Urinary bladder (tissue), 4 donors: Measurements from ENCODE around the gene PLA2G2F. TPM values are rescaled to one million over a fixed set of nuclear protein-coding genes. Genes with fewer than 3 reads are reported as not detected.

Experiments
- DNase-seq: peaks from one replicate; pipeline ENCODE4 v3.0.0-alpha.2; 2015; ENCODE audit errors: extremely low spot score
- H3K27ac ChIP-seq: one replicate; pipeline ENCODE4 v1.5.1; 2013; ENCODE audit warnings: low read depth, mild to moderate bottlenecking, moderate library complexity
- H3K36me3 ChIP-seq: one replicate; pipeline ENCODE4 v1.6.1; 2013; ENCODE audit warnings: mild to moderate bottlenecking, moderate library complexity; ENCODE audit not compliant: insufficient read depth
- H3K4me1 ChIP-seq: one replicate; pipeline ENCODE4 v1.6.1; 2013; ENCODE audit warnings: mild to moderate bottlenecking, moderate library complexity; ENCODE audit not compliant: insufficient read depth
- H3K4me3 ChIP-seq: one replicate; pipeline ENCODE4 v1.5.1; 2013; ENCODE audit warnings: low read depth, low read length
- WGBS: extraction: QIAGEN DNeasy Blood & Tissue Kit; methylation state at CpG from one replicate; pipeline ENCODE4 v1.1.7; 2013; 5-methylcytosine and 5-hydroxymethylcytosine counted together
- polyA plus RNA-seq: library from polyadenylated mRNA; stranded (reverse); fragments of 200-250 nt; gene quantifications from one replicate; pipeline ENCODE4 v1.2.3, GENCODE V29; 2013
- total RNA-seq: library from RNA; depleted of rRNA; stranded (reverse); fragments of >200 nt; gene quantifications from one replicate; pipeline ENCODE4 v1.2.3, GENCODE V29; 2014
- donor health status: healthy with polysubstance abuse.
- donor health status: healthy.

PLA2G2F gene
- total and polyA plus RNA-seq, 2 donors, result 1.3 to 2.6 TPM

DNA sequence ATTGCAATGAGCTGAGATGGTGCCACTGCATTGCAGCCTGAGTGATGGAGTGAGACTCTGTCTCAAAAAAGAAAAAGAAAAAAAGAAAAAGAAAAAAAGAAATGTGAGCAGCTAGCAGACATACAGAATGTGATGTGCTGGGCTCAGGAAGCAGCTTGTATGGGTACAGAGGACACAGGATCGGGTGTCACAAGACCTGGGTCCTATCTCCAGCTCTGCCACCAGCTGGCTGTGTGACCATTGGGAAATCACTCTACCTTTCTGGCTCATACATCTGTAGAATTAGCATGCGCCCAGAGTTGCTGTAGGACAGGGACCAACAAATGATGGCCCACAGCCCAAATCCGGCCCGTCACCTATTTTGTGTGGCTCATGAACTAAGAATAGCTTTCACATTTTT, 50.5 kb downstream of the PLA2G2F start:
- no peak for DNase-seq
- Histone ChIP-seq H3K36me3 (no peaks in the 10 kb centered on the region), H3K4me3 (no peak overlapping the region), H3K27ac (no peak overlapping the region), H3K4me1 (no peaks in the 10 kb centered on the region)
- WGBS, result 91% methylated on average over 4 of the region's 4 CpGs

DNA sequence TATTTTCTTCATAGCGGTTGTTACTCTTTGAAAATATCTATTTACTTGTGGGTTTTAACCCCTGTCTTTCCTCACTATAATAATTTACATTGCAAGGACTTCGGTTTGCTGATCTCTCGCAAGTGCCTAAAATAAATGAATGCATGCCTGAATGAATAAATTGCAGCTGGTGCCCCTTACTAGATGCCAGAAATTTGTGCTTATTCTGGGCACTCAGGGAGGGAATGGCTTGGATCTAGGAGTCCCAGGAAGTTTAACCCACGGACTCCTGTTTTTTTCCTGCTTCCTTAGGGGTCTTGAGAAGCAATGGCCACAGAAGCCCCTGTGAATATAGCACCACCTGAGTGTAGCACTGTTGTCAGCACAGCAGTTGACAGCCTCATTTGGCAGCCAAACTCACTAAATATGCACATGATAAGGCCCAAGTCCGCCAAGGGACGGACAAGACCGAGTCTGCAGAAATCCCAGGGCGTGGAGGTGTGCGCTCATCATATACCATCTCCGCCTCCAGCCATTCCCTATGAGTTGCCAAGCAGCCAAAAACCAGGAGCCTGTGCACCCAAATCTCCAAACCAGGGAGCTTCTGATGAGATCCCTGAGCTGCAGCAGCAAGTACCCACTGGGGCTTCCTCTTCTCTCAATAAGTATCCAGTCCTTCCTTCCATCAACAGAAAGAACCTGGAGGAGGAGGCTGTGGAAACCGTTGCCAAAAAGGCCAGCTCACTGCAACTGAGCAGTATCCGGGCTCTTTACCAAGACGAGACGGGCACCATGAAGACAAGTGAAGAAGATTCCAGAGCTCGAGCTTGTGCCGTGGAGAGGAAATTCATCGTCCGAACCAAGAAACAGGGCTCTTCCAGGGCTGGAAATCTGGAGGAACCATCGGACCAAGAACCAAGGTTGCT, 51.4 kb downstream of the PLA2G2F start:
- 90% methylated on average over 19 of the region's 19 CpGs for whole genome bisulfite sequencing

DNA sequence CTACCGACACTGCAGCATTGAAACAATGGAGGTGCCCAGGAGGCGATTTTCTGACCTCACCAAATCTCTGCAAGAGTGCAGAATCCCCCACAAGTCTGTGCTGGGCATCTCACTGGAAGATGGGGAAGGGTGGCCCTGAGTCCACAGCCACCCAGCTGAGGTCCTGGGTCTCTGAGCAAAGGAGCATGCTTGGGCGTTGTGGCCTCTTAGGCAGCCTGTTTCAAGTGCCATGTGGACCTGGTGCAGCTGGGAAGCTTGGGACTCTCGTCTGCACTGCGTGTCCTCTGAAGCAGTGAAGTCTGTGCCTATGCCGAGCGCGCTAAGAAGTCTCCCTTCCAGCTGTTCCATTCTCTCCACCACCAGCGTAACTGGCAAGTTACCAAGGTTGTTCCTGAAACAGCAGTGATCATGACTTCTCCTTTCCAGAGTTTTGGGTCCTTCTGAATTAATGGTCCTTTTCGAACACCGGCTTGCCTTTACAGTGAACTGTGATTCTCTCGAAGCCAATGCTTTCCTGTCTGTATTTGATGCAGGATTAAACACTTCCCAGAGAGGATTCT, 52.2 kb downstream of the PLA2G2F start:
- H3K4me1 ChIP-seq, result peaks cover 2% of the 10 kb centered on the region
- WGBS, result 90% methylated on average over 12 of the region's 12 CpGs
- no peak overlapping the region for H3K27ac ChIP-seq

More for the DNA sequence above, 51.4 kb downstream of the PLA2G2F start:
- no peak overlapping the region for H3K4me3 ChIP-seq
- no peak overlapping the region for H3K27ac ChIP-seq
- peaks cover 2% of the 10 kb centered on the region for H3K4me1 ChIP-seq
- no peaks in the 10 kb centered on the region for H3K36me3 ChIP-seq
- DNase-seq, result no peak

DNA sequence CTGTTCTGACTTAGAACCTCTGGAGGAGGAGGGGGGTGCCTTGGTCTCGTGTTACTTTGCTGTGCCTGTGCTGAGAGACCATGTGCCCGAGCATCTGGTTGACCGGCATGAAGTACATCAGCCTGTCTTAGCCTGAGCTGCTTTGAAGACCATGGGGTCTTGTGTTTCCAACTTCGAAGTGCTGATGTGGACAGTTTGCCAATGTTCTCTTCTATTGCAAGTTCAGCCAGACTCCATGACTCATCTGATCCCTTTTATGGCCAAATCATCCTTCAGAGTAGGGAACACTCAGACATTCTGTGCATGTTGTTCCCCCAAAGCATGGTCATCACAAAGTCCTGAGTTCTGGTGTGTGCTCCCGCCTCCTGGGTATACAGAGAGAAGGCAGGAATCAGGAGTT, 53.2 kb downstream of the PLA2G2F start:
- no peak for DNase-seq
- no peak overlapping the region for H3K27ac ChIP-seq
- H3K4me1 ChIP-seq, result peaks cover 2% of the 10 kb centered on the region
- no peak overlapping the region for H3K4me3 ChIP-seq
- no peaks in the 10 kb centered on the region for H3K36me3 ChIP-seq
- 67% methylated on average over 5 of the region's 5 CpGs for WGBS

More for the DNA sequence above, 52.2 kb downstream of the PLA2G2F start:
- DNase-seq, result no peak
- Histone ChIP-seq H3K4me3 (no peak overlapping the region), H3K36me3 (no peaks in the 10 kb centered on the region)

DNA sequence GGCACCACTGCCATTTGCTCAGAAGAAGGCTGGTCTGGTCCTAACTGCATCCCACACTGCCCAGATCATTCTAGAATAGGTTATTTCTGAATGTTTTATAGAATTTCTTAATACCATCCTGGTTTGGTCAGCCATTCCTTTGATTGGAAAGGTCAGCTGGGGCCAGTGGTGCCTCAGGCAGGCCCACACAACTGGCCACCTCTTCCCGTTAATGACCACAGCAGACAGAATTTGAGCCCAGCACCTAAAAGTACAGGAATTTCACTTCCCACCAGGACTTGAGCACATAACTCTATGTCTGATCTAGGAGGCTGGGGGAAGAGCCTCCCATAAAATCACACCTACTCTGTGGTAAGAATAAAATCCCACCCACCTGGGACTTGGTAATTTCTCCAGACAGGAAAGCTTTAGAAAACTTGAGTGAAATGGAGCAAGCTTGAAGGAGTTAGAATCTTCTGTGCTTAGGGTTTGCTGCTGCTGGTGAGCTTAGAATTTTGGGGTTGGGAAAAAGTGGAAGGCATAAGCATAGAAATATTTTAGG, 53.8 kb downstream of the PLA2G2F start:
- Histone ChIP-seq H3K4me3 (no peak overlapping the region), H3K27ac (no peak overlapping the region), H3K36me3 (no peaks in the 10 kb centered on the region), H3K4me1 (peaks cover 2% of the 10 kb centered on the region)
- whole genome bisulfite sequencing, result 83% methylated on average over 1 of the region's 1 CpG
- no peak for DNase-seq

DNA sequence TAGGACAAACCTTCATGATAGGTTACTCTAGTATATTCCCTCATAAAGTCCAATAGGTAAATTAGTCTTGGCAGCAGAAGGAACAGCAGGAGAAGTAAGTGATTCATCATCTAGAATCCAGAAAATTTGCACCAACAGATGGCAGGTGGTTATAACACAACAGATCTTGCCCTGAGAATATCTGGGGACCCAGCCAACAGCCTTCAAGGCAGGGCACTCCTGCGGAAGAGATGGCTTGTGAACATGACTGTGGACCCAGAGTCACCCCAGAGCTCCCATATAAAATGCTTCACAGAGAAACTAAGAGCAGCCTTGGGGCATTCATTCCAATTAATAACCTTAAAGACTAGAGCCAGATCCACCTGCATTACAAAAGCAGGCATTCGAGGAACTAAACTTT, 55.1 kb downstream of the PLA2G2F start:
- DNase-seq, result no peak
- Histone ChIP-seq H3K4me3 (no peak overlapping the region), H3K36me3 (no peaks in the 10 kb centered on the region), H3K27ac (no peak overlapping the region), H3K4me1 (peaks cover 2% of the 10 kb centered on the region)
- WGBS, result 80% methylated on average over 2 of the region's 2 CpGs

DNA sequence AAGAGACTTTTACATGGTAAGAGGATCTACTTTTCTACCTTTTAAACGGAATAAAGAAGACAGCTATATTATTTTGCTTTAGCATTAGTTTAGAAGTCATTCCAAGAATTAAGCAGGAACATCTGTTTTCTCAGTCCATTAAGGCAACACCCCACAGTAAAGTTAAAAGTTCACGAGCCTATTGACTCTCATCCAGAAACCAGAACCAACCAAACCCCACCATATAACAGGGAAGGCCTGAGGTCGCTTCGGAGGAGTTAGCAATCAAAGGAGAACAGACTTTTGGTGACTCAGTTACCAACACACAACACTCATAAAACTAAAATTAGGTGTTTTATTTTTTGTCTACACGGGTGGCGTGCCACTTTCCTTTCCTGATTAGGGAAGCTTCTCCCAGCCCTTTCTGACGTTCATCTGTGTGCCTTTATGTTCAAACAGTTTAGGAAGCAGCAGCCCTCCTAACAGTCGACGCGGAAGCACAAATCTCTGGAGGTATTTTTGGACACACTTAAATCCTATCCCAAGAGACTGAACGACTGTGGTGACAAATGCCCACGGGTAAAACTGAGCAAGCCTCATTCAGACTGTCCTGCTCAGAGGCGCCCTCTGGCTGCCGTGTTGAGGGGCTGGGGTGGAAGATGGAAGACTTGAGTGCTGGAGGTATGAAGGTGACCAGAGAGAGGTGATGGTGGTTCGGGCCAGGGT, 55.8 kb downstream of the PLA2G2F start:
- Histone ChIP-seq H3K36me3 (no peaks in the 10 kb centered on the region), H3K4me1 (peaks cover 2% of the 10 kb centered on the region), H3K4me3 (no peak overlapping the region), H3K27ac (no peak overlapping the region)
- no peak for DNase-seq
- 27% methylated on average over 15 of the region's 15 CpGs for WGBS

DNA sequence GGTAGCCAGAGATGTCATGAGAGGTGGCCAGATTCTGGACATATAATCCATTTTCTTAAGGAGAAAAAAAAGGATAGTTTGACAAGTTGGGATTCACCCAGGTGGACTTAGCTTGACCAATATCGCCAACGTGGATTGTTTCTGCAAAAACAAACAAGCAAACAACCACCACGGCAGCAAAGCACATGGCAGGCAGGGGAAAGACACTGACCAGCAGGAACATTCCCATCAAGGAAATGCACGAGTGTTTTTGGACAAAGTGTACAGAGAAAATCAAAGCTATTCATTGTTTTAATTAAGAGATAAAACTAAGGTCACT, 56.3 kb downstream of the PLA2G2F start:
- Histone ChIP-seq H3K36me3 (no peaks in the 10 kb centered on the region), H3K27ac (no peak overlapping the region), H3K4me1 (peaks cover 2% of the 10 kb centered on the region), H3K4me3 (no peak overlapping the region)
- no peak for DNase-seq
- 76% methylated on average over 4 of the region's 4 CpGs for WGBS

DNA sequence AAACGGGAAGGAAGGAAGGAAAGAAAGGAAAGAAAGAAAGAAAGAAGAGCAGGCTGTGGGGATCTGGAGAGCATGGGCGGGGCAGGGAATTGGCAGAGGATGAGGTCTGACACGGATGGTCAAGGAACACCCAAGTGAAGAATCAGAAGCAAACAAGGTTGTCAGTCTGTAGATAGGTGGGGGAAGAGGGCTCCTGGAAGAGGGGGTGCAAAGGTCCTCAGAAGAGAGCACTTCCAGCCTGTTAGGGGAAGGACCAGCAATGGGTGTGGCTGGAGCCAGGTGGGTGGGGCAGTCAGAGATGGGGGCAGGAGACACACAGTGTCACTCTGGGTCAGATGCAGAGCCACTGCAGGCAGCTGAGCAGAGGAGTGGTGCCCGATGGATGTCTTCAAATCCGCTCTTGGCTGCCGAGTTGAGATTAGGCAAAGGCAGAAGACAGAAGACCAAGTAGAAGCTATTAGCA, 58.2 kb downstream of the PLA2G2F start:
- Histone ChIP-seq H3K27ac (no peak overlapping the region), H3K36me3 (no peaks in the 10 kb centered on the region), H3K4me3 (no peak overlapping the region), H3K4me1 (peaks cover 2% of the 10 kb centered on the region)
- DNase-seq, result no peak
- 65% methylated on average over 6 of the region's 6 CpGs for WGBS

DNA sequence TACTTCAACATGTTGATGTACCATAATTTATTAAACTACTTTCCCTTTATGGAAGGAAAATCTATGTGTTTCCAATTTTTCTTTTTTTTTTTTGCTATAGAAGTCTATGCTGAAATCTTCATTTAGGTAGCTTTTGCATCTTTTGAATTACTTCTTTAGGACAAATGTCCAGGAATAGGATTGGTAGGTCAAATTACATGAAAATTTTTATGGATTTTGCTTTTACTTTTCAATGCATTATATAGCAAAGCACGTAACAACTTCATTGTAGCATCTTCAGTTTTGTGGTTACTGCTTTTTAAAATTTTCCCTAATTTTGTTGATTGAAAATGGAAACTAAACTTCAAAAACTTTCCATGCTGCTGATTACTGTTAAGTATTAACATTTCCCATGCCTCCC, 59.2 kb downstream of the PLA2G2F start:
- no peaks in the 10 kb centered on the region for H3K36me3 ChIP-seq
- no peak for DNase-seq
- H3K27ac ChIP-seq, result no peak overlapping the region
- H3K4me3 ChIP-seq, result no peak overlapping the region
- peaks cover 2% of the 10 kb centered on the region for H3K4me1 ChIP-seq
- WGBS, result 90% methylated on average over 1 of the region's 1 CpG

DNA sequence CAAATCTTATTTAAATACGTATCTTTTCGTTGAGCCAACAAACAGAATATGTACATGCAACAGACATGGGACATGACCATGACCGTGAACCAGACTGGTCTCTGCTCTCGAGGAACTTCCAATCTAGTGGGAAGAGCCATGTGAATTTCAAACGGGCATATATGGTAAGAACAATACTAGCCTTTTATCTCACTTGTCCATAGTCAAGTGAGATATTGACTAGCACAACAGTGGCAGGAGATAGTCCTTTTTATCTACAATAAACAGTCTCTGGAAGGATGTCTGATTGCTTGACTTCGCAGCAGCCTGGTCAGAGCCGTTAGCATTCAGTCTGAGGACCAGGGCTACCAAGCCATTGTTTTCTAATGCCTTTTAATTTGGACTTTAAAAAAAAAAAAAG, 59.8 kb downstream of the PLA2G2F start:
- WGBS, result 72% methylated on average over 7 of the region's 7 CpGs
- no peaks in the 10 kb centered on the region for H3K36me3 ChIP-seq
- H3K4me1 ChIP-seq, result peaks cover 2% of the 10 kb centered on the region
- no peak overlapping the region for H3K4me3 ChIP-seq
- DNase-seq, result no peak
- no peak overlapping the region for H3K27ac ChIP-seq

DNA sequence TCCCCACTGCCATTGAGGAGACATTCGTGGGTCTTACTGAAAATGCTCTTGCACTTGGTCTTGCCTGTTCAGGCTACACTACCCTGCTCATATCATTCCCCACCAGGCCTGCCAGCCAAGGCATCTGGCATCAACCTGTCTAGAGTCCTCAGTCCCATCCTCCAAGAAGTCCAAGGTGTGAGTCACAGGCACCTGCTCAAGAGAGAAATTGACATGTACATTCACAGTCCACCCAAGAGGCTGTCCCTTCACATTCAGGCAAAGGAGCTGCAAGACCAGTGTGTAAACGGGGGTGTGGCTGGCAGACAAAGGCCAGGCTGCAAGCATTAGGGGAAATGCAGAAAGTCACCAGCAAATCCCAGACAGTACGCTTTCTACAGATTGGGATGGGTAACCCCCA, 60.3 kb downstream of the PLA2G2F start:
- no peak overlapping the region for H3K27ac ChIP-seq
- no peak overlapping the region for H3K4me3 ChIP-seq
- DNase-seq, result no peak
- H3K4me1 ChIP-seq, result peaks cover 2% of the 10 kb centered on the region
- H3K36me3 ChIP-seq, result no peaks in the 10 kb centered on the region
- WGBS, result 46% methylated on average over 3 of the region's 3 CpGs

DNA sequence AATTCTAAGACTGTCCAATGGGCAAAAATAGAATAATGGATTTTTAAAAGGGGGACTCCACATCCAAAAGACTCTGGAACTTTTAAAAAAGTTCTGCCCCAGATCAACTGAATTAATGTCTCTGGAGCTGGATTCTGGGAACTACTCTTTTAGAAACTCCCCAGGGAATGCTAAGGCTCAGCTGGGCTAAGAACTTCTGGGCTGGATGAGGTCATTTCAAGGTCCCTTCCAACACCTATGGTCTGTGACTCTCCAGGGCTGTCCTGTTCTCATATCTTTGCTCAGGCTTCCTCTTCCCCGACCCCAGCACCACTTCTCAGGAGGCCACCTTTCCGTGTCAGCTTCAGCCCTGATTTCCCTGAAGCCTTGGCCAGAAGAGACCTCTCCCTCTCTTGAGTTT, 60.7 kb downstream of the PLA2G2F start:
- DNase-seq, result no peak
- H3K4me3 ChIP-seq, result no peak overlapping the region
- H3K36me3 ChIP-seq, result no peaks in the 10 kb centered on the region
- WGBS, result 65% methylated on average over 2 of the region's 2 CpGs
- peaks cover 2% of the 10 kb centered on the region for H3K4me1 ChIP-seq
- no peak overlapping the region for H3K27ac ChIP-seq
